ENCODE measurements around the gene GIT2. TPM values are rescaled to one million over a fixed set of nuclear protein-coding genes. Genes with fewer than 3 reads are reported as not detected.

GIT2 gene
- total RNA-seq, 2 donors from 2014 or later, result 27.0 to 27.9 TPM

GRCh38 chr12:109958374-109958773, 37.8 kb downstream of the GIT2 start:
- DNase-seq, result no peak
- Mint-ChIP-seq H3K27ac (no peak overlapping the region), H3K4me1 (no peaks in the 10 kb centered on the region), H3K9me3 (no peaks in the 10 kb centered on the region), H3K36me3 (ENCODE audit: low read depth) (peaks cover 60% of the 10 kb centered on the region), H3K4me3 (no peak overlapping the region), H3K27me3 (ENCODE audit: insufficient read depth) (no peaks in the 10 kb centered on the region)
- Histone ChIP-seq H3K4me1 (ENCODE audit: control insufficient read depth, insufficient read depth, low read length) (no peaks in the 10 kb centered on the region), H3K27me3 (ENCODE audit: control insufficient read depth, insufficient read depth, low read length, poor library complexity, severe bottlenecking) (no peaks in the 10 kb centered on the region), H3K9ac (ENCODE audit: extremely low read depth, low read length, poor library complexity, severe bottlenecking) (no peak overlapping the region), H3K36me3 (ENCODE audit: control insufficient read depth, insufficient read depth, low read length) (peaks cover 67% of the 10 kb centered on the region), H3K27ac (ENCODE audit: low read depth, low read length) (no peak overlapping the region), H3K4me3 (ENCODE audit: low read length) (no peak overlapping the region), H3K9me3 (ENCODE audit: control insufficient read depth, low read length) (no peaks in the 10 kb centered on the region)
- no peak for TF ChIP-seq CTCF (conservative IDR thresholded peaks at IDR 0.05)
- WGBS, 2 experiments (ENCODE audit: insufficient coverage in 1 of 2, insufficient read length in 1 of 2), result 93% methylated on average over 3 to 7 of the region's 7 CpGs

GRCh38 chr12:109953656-109954055, 42.5 kb downstream of the GIT2 start:
- Histone ChIP-seq H3K27me3 (ENCODE audit: control insufficient read depth, insufficient read depth, low read length, poor library complexity, severe bottlenecking) (no peaks in the 10 kb centered on the region), H3K4me1 (ENCODE audit: control insufficient read depth, insufficient read depth, low read length) (no peaks in the 10 kb centered on the region), H3K27ac (ENCODE audit: low read depth, low read length) (no peak overlapping the region), H3K9me3 (ENCODE audit: control insufficient read depth, low read length) (no peaks in the 10 kb centered on the region), H3K4me3 (ENCODE audit: low read length) (no peak overlapping the region), H3K36me3 (ENCODE audit: control insufficient read depth, insufficient read depth, low read length) (peaks cover 65% of the 10 kb centered on the region), H3K9ac (ENCODE audit: extremely low read depth, low read length, poor library complexity, severe bottlenecking) (no peak overlapping the region)
- Mint-ChIP-seq H3K36me3 (ENCODE audit: low read depth) (peaks cover 65% of the 10 kb centered on the region), H3K27me3 (ENCODE audit: insufficient read depth) (no peaks in the 10 kb centered on the region), H3K4me3 (no peak overlapping the region), H3K9me3 (no peaks in the 10 kb centered on the region), H3K4me1 (peaks cover 3% of the 10 kb centered on the region), H3K27ac (no peak overlapping the region)
- WGBS, 2 experiments (ENCODE audit: insufficient coverage in 1 of 2, insufficient read length in 1 of 2), result 92% methylated on average over 5 of the region's 5 CpGs; no CpG with 5 or more reads in 1 of the 2 experiments
- DNase-seq, result no peak
- no peak for TF ChIP-seq CTCF (conservative IDR thresholded peaks at IDR 0.05)

GRCh38 chr12:109952873-109953272, 43.3 kb downstream of the GIT2 start:
- Histone ChIP-seq H3K4me1 (ENCODE audit: control insufficient read depth, insufficient read depth, low read length) (no peaks in the 10 kb centered on the region), H3K27ac (ENCODE audit: low read depth, low read length) (no peak overlapping the region), H3K36me3 (ENCODE audit: control insufficient read depth, insufficient read depth, low read length) (peaks cover 68% of the 10 kb centered on the region), H3K9ac (ENCODE audit: extremely low read depth, low read length, poor library complexity, severe bottlenecking) (no peak overlapping the region), H3K27me3 (ENCODE audit: control insufficient read depth, insufficient read depth, low read length, poor library complexity, severe bottlenecking) (no peaks in the 10 kb centered on the region), H3K4me3 (ENCODE audit: low read length) (no peak overlapping the region), H3K9me3 (ENCODE audit: control insufficient read depth, low read length) (no peaks in the 10 kb centered on the region)
- Mint-ChIP-seq H3K9me3 (no peaks in the 10 kb centered on the region), H3K4me1 (peaks cover 3% of the 10 kb centered on the region), H3K36me3 (ENCODE audit: low read depth) (peaks cover 65% of the 10 kb centered on the region), H3K27me3 (ENCODE audit: insufficient read depth) (no peaks in the 10 kb centered on the region), H3K27ac (no peak overlapping the region), H3K4me3 (no peak overlapping the region)
- TF ChIP-seq CTCF (conservative IDR thresholded peaks at IDR 0.05), result no peak
- 95 to 97% methylated on average over 4 to 8 of the region's 8 CpGs for WGBS, 2 experiments (ENCODE audit: insufficient coverage in 1 of 2, insufficient read length in 1 of 2)
- no peak for DNase-seq

All from endodermal cell (in vitro differentiated cells).